K562 (cell line): ENCODE results near the gene BNC1. TPM values are rescaled to one million over a fixed set of nuclear protein-coding genes. Genes with fewer than 3 reads are reported as not detected.
A peak's percentile ranks its signal among the peaks of the same experiment; 100 is the strongest.

Experiments
- ATAC-seq: fragments of 200-7000 bp; cut with Tn5 transposase; 3 replicates; pipeline ENCODE4 v1.9.1; 2020; ENCODE audit warnings: moderate library complexity
- BruUV-seq: library from RNA; stranded (reverse); fragments of 400-500 nt; replicated peaks from 2 replicates; lab custom pipeline; 2021; lab: Mats Ljungman, UMichigan
- CTCF ChIA-PET: fragments of 300-600 bp; formaldehyde crosslinking; extraction: SDS; loops from one replicate; lab custom pipeline; 2021; ENCODE audit warnings: low intra/inter-chr PET ratio; lab: Yijun Ruan, JAX
- POLR2A ChIA-PET: fragments of 300-600, 350-650 bp; sonication (Branson Sonifier 250); formaldehyde crosslinking; extraction: SDS; loops from one replicate; lab custom pipeline; 2021; ENCODE audit warnings: antibody characterized with exemption, inconsistent platforms; lab: Yijun Ruan, JAX
- DNase-seq, 4 experiments: peaks; one replicate each; pipeline versions ENCODE4 v3.0.0 to v3.0.0-alpha.2; 2011 to 2018; ENCODE audit warnings: low spot score in 3 of 4, mixed read lengths in 3 of 4; ENCODE audit errors: extremely low read depth in 1 of 4
- FAIRE-seq: peaks from 2 replicates; lab custom pipeline; 2011; peaks lifted over from hg19 to GRCh38; lab: Jason Lieb, UNC
- H2AFZ ChIP-seq: 2 replicates; pipeline ENCODE4 v1.6.0; 2011; ENCODE audit warnings: low read depth, low read length, control low read depth, inconsistent platforms
- H3K27ac ChIP-seq: fragments of 200-600 bp; 3 replicates; pipeline ENCODE4 v1.8.0; 2011; ENCODE audit warnings: low read depth, mild to moderate bottlenecking, control low read depth, inconsistent platforms, low read length, moderate library complexity, mixed read lengths; ENCODE audit errors: extremely low read depth
- H3K27me3 ChIP-seq, 2 experiments: fragments of 300-600 bp in 1 of 2; 2 replicates in 1 of 2; 3 replicates in 1 of 2; pipeline versions ENCODE4 v1.6.0 to v1.8.0; 2011; ENCODE audit warnings: inconsistent platforms in 2 of 2, low read length in 2 of 2, mild to moderate bottlenecking in 1 of 2, mixed read lengths in 1 of 2, moderate library complexity in 1 of 2; ENCODE audit not compliant: control insufficient read depth in 2 of 2, insufficient read depth in 2 of 2
- H3K36me3 ChIP-seq: fragments of 300-600 bp; 3 replicates; pipeline ENCODE4 v1.8.0; 2011; ENCODE audit warnings: mild to moderate bottlenecking, low read length, inconsistent platforms; ENCODE audit not compliant: control insufficient read depth, insufficient read depth
- H3K4me1 ChIP-seq, 2 experiments: fragments of 200-600 bp in 1 of 2; replicated peaks in 1 of 2; 2 replicates in 1 of 2; 3 replicates in 1 of 2; pipeline versions ENCODE4 v1.5.1 to v1.8.0; 2011; ENCODE audit warnings: inconsistent platforms in 2 of 2, low read length in 2 of 2, mild to moderate bottlenecking in 1 of 2, mixed read lengths in 1 of 2, moderate library complexity in 1 of 2; ENCODE audit not compliant: control insufficient read depth in 2 of 2, insufficient read depth in 2 of 2
- H3K4me2 ChIP-seq: 2 replicates; pipeline ENCODE4 v1.6.1; 2011; ENCODE audit warnings: low read length, control low read depth, inconsistent platforms, mixed read lengths; ENCODE audit not compliant: insufficient read depth
- H3K4me3 ChIP-seq: fragments of 200-600 bp; sonication (generic), shearing (Covaris generic); 2 replicates; pipeline ENCODE4 v1.5.1; 2016; ENCODE audit warnings: control low read depth, inconsistent platforms
- H3K79me2 ChIP-seq: fragments of 200-600 bp; 3 replicates; pipeline ENCODE4 v1.8.0; 2011; ENCODE audit warnings: low read length, inconsistent platforms; ENCODE audit not compliant: control insufficient read depth, insufficient read depth
- H3K9ac ChIP-seq, 2 experiments: 2 replicates each; pipeline versions ENCODE4 v1.6.0 to v1.6.1; 2011; ENCODE audit warnings: low read depth in 2 of 2, low read length in 2 of 2, control low read depth in 1 of 2, inconsistent platforms in 1 of 2, mild to moderate bottlenecking in 1 of 2, mixed read lengths in 1 of 2; ENCODE audit not compliant: insufficient read depth in 1 of 2
- H3K9me1 ChIP-seq: one replicate; pipeline ENCODE4 v1.6.0; 2011; ENCODE audit warnings: inconsistent platforms, mild to moderate bottlenecking, low read length, moderate library complexity; ENCODE audit not compliant: control insufficient read depth, insufficient read depth
- H3K9me3 ChIP-seq: replicated peaks from 2 replicates; pipeline ENCODE4 v1.5.1; 2011; ENCODE audit warnings: low read depth, low read length, inconsistent platforms; ENCODE audit not compliant: control insufficient read depth, insufficient read depth
- H4K20me1 ChIP-seq: replicated peaks from 2 replicates; pipeline ENCODE4 v1.6.1; 2011; ENCODE audit warnings: low read length, inconsistent platforms, mixed read lengths; ENCODE audit not compliant: control insufficient read depth, insufficient read depth
- MAZ ChIP-seq, 2 experiments: fragments of 450-650 bp in 1 of 2; sonication (generic) in 1 of 2; formaldehyde crosslinking; IDR thresholded peaks in 1 of 2; conservative IDR thresholded peaks in 1 of 2; 2 replicates each; pipeline versions ENCODE4 v1.4.0 to v1.5.0; 2020; ENCODE audit warnings: mild to moderate bottlenecking in 1 of 2, missing genetic modification reagents in 1 of 2
- TOE1 ChIP-seq, 2 experiments: fragments of 450-650 bp in 1 of 2; sonication (generic) in 1 of 2; formaldehyde crosslinking in 1 of 2; IDR thresholded peaks; 2 replicates each; pipeline versions ENCODE4 v1.7.1 to v1.8.0; 2016 to 2022; ENCODE audit warnings: borderline replicate concordance in 2 of 2, mild to moderate bottlenecking in 2 of 2, antibody characterized with exemption in 1 of 2, inconsistent platforms in 1 of 2, low read depth in 1 of 2, missing genetic modification reagents in 1 of 2, moderate library complexity in 1 of 2
- ZNF316 ChIP-seq: fragments of 450-650 bp; IDR thresholded peaks from 2 replicates; pipeline ENCODE4 v1.6.1; 2016
- WGBS: fragments of 100-300 bp; shearing (Covaris generic); methylation state at CpG from one replicate; pipeline ENCODE4 v1.1.6; 2016; ENCODE audit warnings: low coverage, mixed read lengths; ENCODE audit not compliant: insufficient coverage; ENCODE audit errors: missing lambda C conversion rate; 5-methylcytosine and 5-hydroxymethylcytosine counted together
- in situ Hi-C: fragments of 300-500 bp; cut with MboI; formaldehyde crosslinking; loops from 4 replicates; pipeline ENCODE4 v1.15.0; 2018; ENCODE audit warnings: inconsistent platforms, mixed read lengths
- intact Hi-C: fragments of 100-400 bp; cut with micrococcal nuclease; formaldehyde crosslinking; loops from 2 replicates; pipeline ENCODE4 v1.14.2; 2022
- polyA plus RNA-seq, 8 experiments: library from polyadenylated mRNA; depleted of rRNA in 4 of 8; stranded (reverse) in 5 of 8; unstranded in 3 of 8; fragments of >200 nt; fragmentation: Nextera tagmentation in 2 of 8; fragmentation: Illumina TruSeq in 1 of 8; extraction: Ambion mirVana in 2 of 8; extraction: Trizol in 1 of 8; gene quantifications; 2 replicates each; pipeline versions ENCODE4 v1.2.1 to v1.2.3, GENCODE V29; 2011 to 2014; ENCODE audit warnings: inconsistent platforms in 1 of 8, missing spikeins in 1 of 8
- total RNA-seq, 7 experiments: library from RNA; depleted of rRNA in 6 of 7; stranded (reverse); fragments of >200 nt in 6 of 7; fragmentation: Illumina TruSeq in 2 of 7; extraction: Trizol in 2 of 7; gene quantifications; 2 replicates each; pipeline versions ENCODE4 v1.2.1 to v1.2.3, GENCODE V29; 2011 to 2021; ENCODE audit warnings: low replicate concordance in 1 of 7
- TF ChIP-seq, protein P1 (sequence below), 3 experiments: IDR thresholded peaks in 2 of 3; conservative IDR thresholded peaks in 1 of 3; 2 replicates each; pipeline ENCODE4 v1.5.1; 2011 to 2012; ENCODE audit warnings: low read length in 3 of 3, mild to moderate bottlenecking in 3 of 3, control low read depth in 2 of 3, improper control_type of control experiment in 1 of 3, inconsistent platforms in 1 of 3, low read depth in 1 of 3, mixed read lengths in 1 of 3, moderate library complexity in 1 of 3; ENCODE audit not compliant: insufficient read depth in 2 of 3
- TF ChIP-seq, protein P2 (sequence below): fragments of 450-650 bp; IDR thresholded peaks from 2 replicates; pipeline ENCODE4 v1.7.0; 2016; ENCODE audit warnings: borderline replicate concordance
- TF ChIP-seq, protein P3 (sequence below): IDR thresholded peaks from 3 replicates; pipeline ENCODE4 v1.6.1; 2011; ENCODE audit warnings: borderline replicate concordance, mild to moderate bottlenecking, moderate library complexity; ENCODE audit not compliant: insufficient read length; ENCODE audit errors: extremely low read depth

Gene BNC1
- total and polyA plus RNA-seq, 9 of the 15 experiments (the other 6 are each of a cell fraction or from before 2014, with no cell fraction given): not detected

DNA sequence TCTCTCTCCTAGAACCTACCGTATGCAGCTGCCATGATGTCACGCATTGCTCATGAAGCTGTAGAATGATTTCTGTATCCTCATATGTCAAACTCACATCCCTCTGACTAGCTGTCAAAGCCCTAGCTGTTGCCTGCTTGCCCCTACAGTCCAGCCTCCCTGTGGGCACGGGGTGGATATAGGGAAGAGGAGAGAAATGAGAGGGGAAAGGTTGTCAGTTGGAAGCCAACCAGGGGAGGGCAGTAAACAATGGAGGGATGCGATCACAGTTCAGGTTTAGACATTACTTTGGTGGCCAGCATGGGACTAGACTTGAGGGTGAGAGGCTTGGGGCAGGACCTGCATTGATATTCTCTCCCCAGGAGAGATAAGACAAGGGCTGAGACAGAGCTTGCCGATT is 75.1 kb downstream of the BNC1 start:
- Histone ChIP-seq H3K9ac (no peak overlapping the region), H2AFZ (no peak overlapping the region; the same call in 1 of the 2 replicates), H3K9me3 (no peaks in the 10 kb centered on the region), H3K27me3 (peaks cover 2 to 6% of the 10 kb centered on the region in 2 experiments; a peak in 3 of 5 replicates), H3K36me3 (no peaks in the 10 kb centered on the region; the same call in 2 of the 3 replicates), H3K27ac (no peak overlapping the region), H3K4me3 (no peak overlapping the region), H3K79me2 (peaks cover 28% of the 10 kb centered on the region), H3K4me1 (peaks cover 14 to 18% of the 10 kb centered on the region in 2 experiments), H3K4me2 (no peak overlapping the region), H3K9me1 (no peaks in the 10 kb centered on the region), H4K20me1 (no peaks in the 10 kb centered on the region; the same call in 1 of the 2 replicates)
- FAIRE-seq (no peak), DNase-seq (no peak), ATAC-seq (no peak)
- intact Hi-C loops: loop anchor here (2.0 to 5.0 kb wide), 4 partner anchors 102 to 362 kb away; partner anchors contain the start of genes BTBD1, C15orf40 and TM6SF1
- POLR2A ChIA-PET: interaction anchor here (0.6 kb wide), 1 partner anchor 16 kb away, joined by 3 read pairs; no protein-coding TSS in a partner anchor
- no TSS peak for BruUV-seq
- CTCF ChIA-PET: no interaction called here
- 36% methylated on average over 5 of the region's 5 CpGs for WGBS
- in situ Hi-C loops: no loop called here
- no peak for TF ChIP-seq ZNF316
- TF ChIP-seq, protein P1, sequence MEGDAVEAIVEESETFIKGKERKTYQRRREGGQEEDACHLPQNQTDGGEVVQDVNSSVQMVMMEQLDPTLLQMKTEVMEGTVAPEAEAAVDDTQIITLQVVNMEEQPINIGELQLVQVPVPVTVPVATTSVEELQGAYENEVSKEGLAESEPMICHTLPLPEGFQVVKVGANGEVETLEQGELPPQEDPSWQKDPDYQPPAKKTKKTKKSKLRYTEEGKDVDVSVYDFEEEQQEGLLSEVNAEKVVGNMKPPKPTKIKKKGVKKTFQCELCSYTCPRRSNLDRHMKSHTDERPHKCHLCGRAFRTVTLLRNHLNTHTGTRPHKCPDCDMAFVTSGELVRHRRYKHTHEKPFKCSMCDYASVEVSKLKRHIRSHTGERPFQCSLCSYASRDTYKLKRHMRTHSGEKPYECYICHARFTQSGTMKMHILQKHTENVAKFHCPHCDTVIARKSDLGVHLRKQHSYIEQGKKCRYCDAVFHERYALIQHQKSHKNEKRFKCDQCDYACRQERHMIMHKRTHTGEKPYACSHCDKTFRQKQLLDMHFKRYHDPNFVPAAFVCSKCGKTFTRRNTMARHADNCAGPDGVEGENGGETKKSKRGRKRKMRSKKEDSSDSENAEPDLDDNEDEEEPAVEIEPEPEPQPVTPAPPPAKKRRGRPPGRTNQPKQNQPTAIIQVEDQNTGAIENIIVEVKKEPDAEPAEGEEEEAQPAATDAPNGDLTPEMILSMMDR (IDR thresholded peaks at IDR 0.05 in 2 of 3, conservative IDR thresholded peaks at IDR 0.05 in 1 of 3; ENCODE audit: insufficient read depth in 2 of 3, low read depth in 1 of 3, low read length in 3 of 3): 0 out of 6 replicates have a peak, but pooled peaks of 1 of the 3 experiments have one; percentile 2

DNA sequence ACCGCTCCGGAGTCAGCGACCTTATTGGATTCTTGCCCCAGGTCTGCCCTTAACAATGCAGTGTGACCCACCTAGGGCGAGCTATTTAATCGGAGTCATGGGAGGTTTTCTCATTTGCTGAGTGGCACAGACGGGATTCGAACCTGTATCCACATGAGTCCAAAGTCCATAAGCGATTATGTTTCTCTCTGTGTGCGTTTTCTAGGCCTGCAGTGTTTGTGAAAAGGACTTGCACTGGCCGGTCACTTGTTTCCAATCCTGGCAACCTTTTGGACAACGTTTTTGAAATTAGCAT is 76.2 kb downstream of the BNC1 start:
- no peaks in the 10 kb centered on the region; the same call in 1 of the 2 replicates for H4K20me1 ChIP-seq
- no peaks in the 10 kb centered on the region for H3K9me1 ChIP-seq
- H3K36me3 ChIP-seq: no peaks in the 10 kb centered on the region; the same call in 2 of the 3 replicates
- ATAC-seq (no peak), FAIRE-seq (no peak), DNase-seq (no peak)
- WGBS: 18% methylated on average over 8 of the region's 11 CpGs
- peak overlapping the region; percentile 79 for H3K4me2 ChIP-seq
- no TSS peak for BruUV-seq
- peaks cover 14 to 18% of the 10 kb centered on the region in 2 experiments for H3K4me1 ChIP-seq
- H2AFZ ChIP-seq: peak overlapping the region; percentile 92
- in situ Hi-C loops: no loop called here
- peak overlapping the region; percentile 69 for H3K4me3 ChIP-seq
- no peaks in the 10 kb centered on the region for H3K9me3 ChIP-seq
- ChIA-PET POLR2A (no interaction called here), CTCF (no interaction called here)
- peaks cover 34% of the 10 kb centered on the region for H3K79me2 ChIP-seq
- H3K27ac ChIP-seq: peak overlapping the region; percentile 48; the same call in 1 of the 3 replicates
- intact Hi-C loops: loop anchor here (2.0 to 5.0 kb wide), 4 partner anchors 101 to 361 kb away; partner anchors contain the start of genes BTBD1, C15orf40 and TM6SF1
- H3K9ac ChIP-seq: peak overlapping the region; percentile 55 to 88; a peak in 3 of 4 replicates
- H3K27me3 ChIP-seq: peaks cover 2 to 6% of the 10 kb centered on the region in 2 experiments; a peak in 3 of 5 replicates
- TF ChIP-seq, protein P2, sequence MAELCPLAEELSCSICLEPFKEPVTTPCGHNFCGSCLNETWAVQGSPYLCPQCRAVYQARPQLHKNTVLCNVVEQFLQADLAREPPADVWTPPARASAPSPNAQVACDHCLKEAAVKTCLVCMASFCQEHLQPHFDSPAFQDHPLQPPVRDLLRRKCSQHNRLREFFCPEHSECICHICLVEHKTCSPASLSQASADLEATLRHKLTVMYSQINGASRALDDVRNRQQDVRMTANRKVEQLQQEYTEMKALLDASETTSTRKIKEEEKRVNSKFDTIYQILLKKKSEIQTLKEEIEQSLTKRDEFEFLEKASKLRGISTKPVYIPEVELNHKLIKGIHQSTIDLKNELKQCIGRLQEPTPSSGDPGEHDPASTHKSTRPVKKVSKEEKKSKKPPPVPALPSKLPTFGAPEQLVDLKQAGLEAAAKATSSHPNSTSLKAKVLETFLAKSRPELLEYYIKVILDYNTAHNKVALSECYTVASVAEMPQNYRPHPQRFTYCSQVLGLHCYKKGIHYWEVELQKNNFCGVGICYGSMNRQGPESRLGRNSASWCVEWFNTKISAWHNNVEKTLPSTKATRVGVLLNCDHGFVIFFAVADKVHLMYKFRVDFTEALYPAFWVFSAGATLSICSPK: no peak
- TF ChIP-seq, protein P3, sequence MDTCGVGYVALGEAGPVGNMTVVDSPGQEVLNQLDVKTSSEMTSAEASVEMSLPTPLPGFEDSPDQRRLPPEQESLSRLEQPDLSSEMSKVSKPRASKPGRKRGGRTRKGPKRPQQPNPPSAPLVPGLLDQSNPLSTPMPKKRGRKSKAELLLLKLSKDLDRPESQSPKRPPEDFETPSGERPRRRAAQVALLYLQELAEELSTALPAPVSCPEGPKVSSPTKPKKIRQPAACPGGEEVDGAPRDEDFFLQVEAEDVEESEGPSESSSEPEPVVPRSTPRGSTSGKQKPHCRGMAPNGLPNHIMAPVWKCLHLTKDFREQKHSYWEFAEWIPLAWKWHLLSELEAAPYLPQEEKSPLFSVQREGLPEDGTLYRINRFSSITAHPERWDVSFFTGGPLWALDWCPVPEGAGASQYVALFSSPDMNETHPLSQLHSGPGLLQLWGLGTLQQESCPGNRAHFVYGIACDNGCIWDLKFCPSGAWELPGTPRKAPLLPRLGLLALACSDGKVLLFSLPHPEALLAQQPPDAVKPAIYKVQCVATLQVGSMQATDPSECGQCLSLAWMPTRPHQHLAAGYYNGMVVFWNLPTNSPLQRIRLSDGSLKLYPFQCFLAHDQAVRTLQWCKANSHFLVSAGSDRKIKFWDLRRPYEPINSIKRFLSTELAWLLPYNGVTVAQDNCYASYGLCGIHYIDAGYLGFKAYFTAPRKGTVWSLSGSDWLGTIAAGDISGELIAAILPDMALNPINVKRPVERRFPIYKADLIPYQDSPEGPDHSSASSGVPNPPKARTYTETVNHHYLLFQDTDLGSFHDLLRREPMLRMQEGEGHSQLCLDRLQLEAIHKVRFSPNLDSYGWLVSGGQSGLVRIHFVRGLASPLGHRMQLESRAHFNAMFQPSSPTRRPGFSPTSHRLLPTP: peak; percentile 75
- TF ChIP-seq MAZ (CRISPR knock-in tag; conservative IDR thresholded peaks at IDR 0.05 in 1 of 2, IDR thresholded peaks at IDR 0.05 in 1 of 2) (no peak), TOE1 (IDR thresholded peaks at IDR 0.05; ENCODE audit: borderline replicate concordance) (0 out of 2 replicates have a peak, but pooled peaks have one; percentile 7), TOE1 (CRISPR knock-in tag; IDR thresholded peaks at IDR 0.05; ENCODE audit: borderline replicate concordance, low read depth) (no peak)
